ENCODE measurements around the gene NOSIP.

GRCh38 chr19:49609499-49610092 is 29.2 kb upstream of the NOSIP start:
- TF ChIP-seq CTCF (IDR thresholded peaks at IDR 0.05; ENCODE audit: low read depth, low read length), result no peak
- no peak for TF ChIP-seq MYC (IDR thresholded peaks at IDR 0.05; ENCODE audit: low read depth, low read length)
- no peak for TF ChIP-seq MAX (IDR thresholded peaks at IDR 0.05; ENCODE audit: low read depth, low read length)
